CD8-positive, alpha-beta memory T cell (primary cell): ENCODE measurements around the gene KCNIP3. TPM values are rescaled to one million over a fixed set of nuclear protein-coding genes. Genes with fewer than 3 reads are reported as not detected.
A peak's percentile ranks its signal among the peaks of the same experiment; 100 is the strongest.

Experiments
- CTCF ChIA-PET: fragments of 350-600 bp; sonication (Branson Sonifier 250); formaldehyde crosslinking; loops from one replicate; lab custom pipeline; 2021; ENCODE audit warnings: antibody characterized with exemption; lab: Charles Lee
- POLR2A ChIA-PET: fragments of 350-600 bp; sonication (Branson Sonifier 250); formaldehyde crosslinking; loops from one replicate; lab custom pipeline; 2021; ENCODE audit warnings: antibody characterized with exemption; lab: Charles Lee
- DNase-seq, 5 donors: peaks; one replicate each; pipeline versions ENCODE4 v3.0.0 to v3.0.0-alpha.2; 2020 to 2022; ENCODE audit warnings: mixed read lengths in 1 of 5
- H3K27ac ChIP-seq: one replicate; pipeline ENCODE4 v1.7.0; 2013; ENCODE audit warnings: low read depth, mild to moderate bottlenecking, low read length, moderate library complexity
- H3K27me3 ChIP-seq: 2 replicates; pipeline ENCODE4 v1.7.0; 2013; ENCODE audit warnings: low read length, mild to moderate bottlenecking; ENCODE audit not compliant: insufficient read depth, poor library complexity, severe bottlenecking
- H3K36me3 ChIP-seq: 2 replicates; pipeline ENCODE4 v1.7.0; 2013; ENCODE audit warnings: mild to moderate bottlenecking, low read length, moderate library complexity; ENCODE audit not compliant: insufficient read depth
- H3K4me1 ChIP-seq: 2 replicates; pipeline ENCODE4 v1.7.0; 2013; ENCODE audit warnings: mild to moderate bottlenecking, low read length, moderate library complexity; ENCODE audit not compliant: insufficient read depth
- H3K4me3 ChIP-seq: 2 replicates; pipeline ENCODE4 v1.7.0; 2013; ENCODE audit warnings: mild to moderate bottlenecking, low read length
- H3K9me3 ChIP-seq: 2 replicates; pipeline ENCODE4 v1.7.0; 2013; ENCODE audit warnings: mild to moderate bottlenecking, low read length
- H3K27ac Mint-ChIP-seq, 8 donors: one replicate each; pipeline ENCODE4 v1.8.0; 2020 to 2021; ENCODE audit warnings: mixed read lengths in 8 of 8, mild to moderate bottlenecking in 6 of 8, inconsistent platforms in 3 of 8, moderate library complexity in 3 of 8
- H3K27me3 Mint-ChIP-seq, 2 donors: one replicate each; pipeline ENCODE4 v1.8.0; 2020 to 2021; ENCODE audit warnings: mixed read lengths in 2 of 2, mild to moderate bottlenecking in 1 of 2, moderate library complexity in 1 of 2
- H3K36me3 Mint-ChIP-seq, 3 donors: one replicate each; pipeline ENCODE4 v1.8.0; 2020 to 2021; ENCODE audit warnings: mixed read lengths in 3 of 3, inconsistent platforms in 1 of 3, mild to moderate bottlenecking in 1 of 3
- H3K4me1 Mint-ChIP-seq, 3 donors: one replicate each; pipeline ENCODE4 v1.8.0; 2020 to 2021; ENCODE audit warnings: mixed read lengths in 3 of 3, inconsistent platforms in 1 of 3, mild to moderate bottlenecking in 1 of 3
- H3K4me3 Mint-ChIP-seq, 7 donors: one replicate each; pipeline ENCODE4 v1.8.0; 2020 to 2021; ENCODE audit warnings: mixed read lengths in 7 of 7, mild to moderate bottlenecking in 6 of 7, moderate library complexity in 4 of 7, inconsistent platforms in 2 of 7
- H3K9me3 Mint-ChIP-seq, 5 donors: one replicate each; pipeline ENCODE4 v1.8.0; 2020 to 2022; ENCODE audit warnings: mixed read lengths in 5 of 5, mild to moderate bottlenecking in 3 of 5, moderate library complexity in 2 of 5, inconsistent platforms in 1 of 5
- polyA plus RNA-seq: library from polyadenylated mRNA; unstranded; fragments of 300-500 nt; fragmentation: Illumina TruSeq; gene quantifications from one replicate; pipeline ENCODE4 v1.2.3, GENCODE V29; 2021
- total RNA-seq, 2 experiments: library from RNA; stranded (reverse); gene quantifications; one replicate each; pipeline ENCODE4 v1.2.3, GENCODE V29; 2021

KCNIP3 gene
- total and polyA plus RNA-seq, 3 experiments from 2014 or later: not detected

DNA sequence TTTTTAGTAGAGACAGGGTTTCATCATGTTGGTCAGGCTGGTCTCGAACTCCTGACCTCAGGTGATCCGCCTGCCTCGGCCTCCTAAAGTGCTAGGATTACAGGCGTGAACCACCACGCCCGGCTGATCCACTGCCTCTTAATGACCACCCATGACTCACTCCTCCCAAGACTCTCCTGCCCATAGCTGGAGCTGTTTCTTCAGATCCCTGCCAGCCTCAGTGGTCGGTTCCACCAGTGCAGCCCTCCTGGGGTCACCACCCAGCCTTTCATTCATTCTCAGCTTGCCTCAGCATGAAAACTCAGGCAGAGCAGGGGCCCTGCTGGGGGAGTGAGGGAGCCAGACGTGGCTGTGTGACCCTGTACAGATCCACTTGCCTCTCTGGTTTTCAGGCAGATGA is 12.5 kb downstream of the KCNIP3 start:
- H3K4me3 ChIP-seq: no peak overlapping the region
- no peaks in the 10 kb centered on the region for H3K4me1 Mint-ChIP-seq
- no peaks in the 10 kb centered on the region for H3K36me3 ChIP-seq
- no peaks in the 10 kb centered on the region for H3K9me3 Mint-ChIP-seq
- H3K36me3 Mint-ChIP-seq: no peaks in the 10 kb centered on the region
- H3K27me3 Mint-ChIP-seq: no peaks in the 10 kb centered on the region
- no peaks in the 10 kb centered on the region for H3K9me3 ChIP-seq
- no peaks in the 10 kb centered on the region for H3K4me1 ChIP-seq
- ChIA-PET CTCF (no interaction called here), POLR2A (no interaction called here)
- no peaks in the 10 kb centered on the region for H3K27me3 ChIP-seq
- DNase-seq: no peak
- H3K27ac ChIP-seq: no peak overlapping the region
- H3K4me3 Mint-ChIP-seq: peak overlapping the region in 1 of 7 donors; percentile 63
- H3K27ac Mint-ChIP-seq: no peak overlapping the region

DNA sequence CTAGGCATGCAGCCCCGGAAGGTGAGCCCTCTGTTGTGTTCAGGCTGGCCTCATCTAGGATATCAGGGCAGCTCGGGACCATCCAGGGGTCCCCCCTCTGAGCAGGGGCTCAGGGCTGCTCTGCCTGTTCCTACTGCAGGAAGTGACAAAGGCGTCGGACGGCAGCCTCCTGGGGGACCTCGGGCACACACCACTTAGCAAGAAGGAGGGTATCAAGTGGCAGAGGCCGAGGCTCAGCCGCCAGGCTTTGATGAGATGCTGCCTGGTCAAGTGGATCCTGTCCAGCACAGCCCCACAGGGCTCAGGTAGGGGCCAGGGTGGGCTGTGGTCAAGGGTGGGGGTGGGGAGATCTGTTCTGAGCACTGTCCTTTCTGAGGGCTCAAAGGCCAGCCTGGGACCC is 13.1 kb downstream of the KCNIP3 start:
- no peaks in the 10 kb centered on the region for H3K4me1 Mint-ChIP-seq
- Histone ChIP-seq H3K27ac (no peak overlapping the region), H3K4me1 (no peaks in the 10 kb centered on the region), H3K9me3 (no peaks in the 10 kb centered on the region), H3K27me3 (no peaks in the 10 kb centered on the region), H3K4me3 (no peak overlapping the region), H3K36me3 (no peaks in the 10 kb centered on the region)
- H3K36me3 Mint-ChIP-seq: no peaks in the 10 kb centered on the region
- H3K4me3 Mint-ChIP-seq: no peak overlapping the region
- H3K27me3 Mint-ChIP-seq: peaks cover 0 to 3% of the 10 kb centered on the region in 2 donors
- no peak overlapping the region for H3K27ac Mint-ChIP-seq
- no peak for DNase-seq
- no peaks in the 10 kb centered on the region for H3K9me3 Mint-ChIP-seq
- POLR2A ChIA-PET: no interaction called here
- CTCF ChIA-PET: no interaction called here

DNA sequence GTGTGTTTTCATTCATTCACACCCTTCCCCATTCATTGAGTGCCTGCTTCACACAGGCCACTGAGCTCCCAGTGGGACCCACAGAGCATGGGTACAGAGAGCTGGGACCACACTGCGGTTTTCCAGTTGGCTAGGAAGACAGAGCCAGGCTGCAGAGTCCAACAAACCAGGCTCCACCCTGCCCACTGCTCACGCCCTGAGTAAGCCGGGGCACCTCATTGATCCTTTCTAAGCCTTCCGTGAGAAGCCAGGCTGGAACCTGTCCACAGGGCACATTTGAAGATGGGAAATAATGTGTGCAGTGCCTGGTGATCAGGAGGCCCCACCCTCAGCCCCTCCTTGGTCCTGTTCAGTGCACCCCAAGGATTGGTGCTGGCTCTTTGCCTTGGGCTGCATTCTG is 13.5 kb downstream of the KCNIP3 start:
- no peaks in the 10 kb centered on the region for H3K4me1 Mint-ChIP-seq
- no peak overlapping the region for H3K4me3 Mint-ChIP-seq
- POLR2A ChIA-PET: no interaction called here

DNA sequence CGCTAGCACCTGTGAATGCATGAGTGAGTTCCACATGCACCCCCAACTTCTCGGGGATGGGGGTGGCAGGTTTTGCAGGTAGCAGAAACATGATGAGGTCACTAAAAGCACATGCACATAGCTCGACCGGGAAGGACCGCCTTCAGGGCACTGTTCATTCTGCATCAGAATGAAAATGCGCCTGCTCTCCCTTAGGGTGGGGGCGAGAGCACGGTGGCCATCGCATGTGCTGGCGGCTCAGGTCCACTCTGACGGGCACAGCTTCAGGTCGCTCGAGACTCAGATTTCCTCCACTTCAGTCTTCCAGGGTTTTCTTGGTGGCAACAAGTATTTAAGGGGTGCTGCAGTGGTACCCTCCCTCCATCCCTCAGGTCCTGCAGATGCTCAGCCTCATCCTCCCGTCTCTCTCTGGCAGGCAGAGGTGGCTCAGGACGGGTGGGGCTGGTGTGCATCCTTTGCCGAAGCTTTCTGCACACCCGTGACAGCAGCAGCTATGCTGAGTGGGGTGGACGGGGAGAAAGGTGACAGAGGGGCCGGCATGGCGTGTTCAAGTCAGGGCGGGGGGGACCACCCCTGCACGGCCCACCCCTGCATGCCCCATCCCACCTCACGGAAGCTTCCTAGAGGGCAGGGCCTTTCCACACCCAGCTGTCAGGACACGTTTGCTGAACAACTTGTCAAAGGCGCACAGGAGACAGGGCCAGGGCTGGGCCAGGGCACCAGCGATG is 14.8 kb downstream of the KCNIP3 start:
- no peaks in the 10 kb centered on the region for H3K9me3 ChIP-seq
- Mint-ChIP-seq H3K4me1 (no peaks in the 10 kb centered on the region), H3K27ac (no peak overlapping the region), H3K9me3 (no peaks in the 10 kb centered on the region), H3K27me3 (peaks cover 2 to 3% of the 10 kb centered on the region in 2 donors), H3K36me3 (no peaks in the 10 kb centered on the region), H3K4me3 (no peak overlapping the region)
- POLR2A ChIA-PET: no interaction called here
- no peak overlapping the region for H3K4me3 ChIP-seq
- CTCF ChIA-PET: no interaction called here
- H3K27me3 ChIP-seq: no peaks in the 10 kb centered on the region
- no peaks in the 10 kb centered on the region for H3K36me3 ChIP-seq
- DNase-seq: no peak
- no peaks in the 10 kb centered on the region for H3K4me1 ChIP-seq
- no peak overlapping the region for H3K27ac ChIP-seq

More for the DNA sequence above, 13.5 kb downstream of the KCNIP3 start:
- Histone ChIP-seq H3K9me3 (no peaks in the 10 kb centered on the region), H3K36me3 (no peaks in the 10 kb centered on the region), H3K4me1 (no peaks in the 10 kb centered on the region), H3K27ac (no peak overlapping the region), H3K27me3 (no peaks in the 10 kb centered on the region), H3K4me3 (no peak overlapping the region)
- no peaks in the 10 kb centered on the region for H3K36me3 Mint-ChIP-seq
- peaks cover 2 to 3% of the 10 kb centered on the region in 2 donors for H3K27me3 Mint-ChIP-seq
- no peak overlapping the region for H3K27ac Mint-ChIP-seq
- no peaks in the 10 kb centered on the region for H3K9me3 Mint-ChIP-seq
- no peak for DNase-seq
- CTCF ChIA-PET: no interaction called here

DNA sequence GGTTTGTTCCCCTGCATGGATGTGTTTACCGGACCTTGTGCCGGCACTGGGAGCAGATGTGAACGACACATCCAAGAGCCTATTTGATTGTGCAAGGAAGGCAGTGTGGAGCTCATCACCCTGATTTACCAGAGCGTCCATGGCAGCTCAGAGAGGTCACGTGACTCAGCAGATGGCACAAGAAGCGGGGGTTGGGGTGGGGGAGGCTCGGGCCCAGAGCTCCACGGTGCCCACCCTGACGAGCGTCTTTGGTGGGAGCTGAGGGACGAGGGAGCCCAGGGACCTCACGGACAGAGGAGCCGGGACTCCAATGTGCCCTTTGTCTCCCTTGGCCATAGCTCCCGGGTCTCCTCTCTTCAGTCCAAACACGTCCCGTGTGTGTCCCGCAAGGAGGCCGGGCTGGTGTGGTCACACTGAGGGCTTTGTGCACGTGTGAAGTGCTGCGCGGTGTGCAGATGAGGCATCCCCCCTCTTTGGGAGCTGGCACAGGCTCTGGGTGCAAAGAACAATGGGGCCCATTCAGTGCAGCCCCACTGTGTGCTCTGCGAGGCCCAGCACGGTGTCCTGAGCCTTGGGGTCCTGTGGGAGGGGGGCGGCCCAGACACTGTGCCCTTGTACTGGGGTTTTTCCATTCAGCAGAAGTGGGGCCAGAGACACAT is 15.5 kb downstream of the KCNIP3 start:
- Mint-ChIP-seq H3K4me1 (no peaks in the 10 kb centered on the region), H3K27me3 (peaks cover 2 to 3% of the 10 kb centered on the region in 2 donors), H3K36me3 (no peaks in the 10 kb centered on the region), H3K9me3 (no peaks in the 10 kb centered on the region), H3K27ac (no peak overlapping the region), H3K4me3 (no peak overlapping the region)
- H3K4me3 ChIP-seq: no peak overlapping the region
- no peak for DNase-seq
- no peaks in the 10 kb centered on the region for H3K36me3 ChIP-seq
- POLR2A ChIA-PET: no interaction called here
- no peaks in the 10 kb centered on the region for H3K4me1 ChIP-seq
- H3K27ac ChIP-seq: no peak overlapping the region
- no peaks in the 10 kb centered on the region for H3K27me3 ChIP-seq
- H3K9me3 ChIP-seq: no peaks in the 10 kb centered on the region
- CTCF ChIA-PET: no interaction called here

DNA sequence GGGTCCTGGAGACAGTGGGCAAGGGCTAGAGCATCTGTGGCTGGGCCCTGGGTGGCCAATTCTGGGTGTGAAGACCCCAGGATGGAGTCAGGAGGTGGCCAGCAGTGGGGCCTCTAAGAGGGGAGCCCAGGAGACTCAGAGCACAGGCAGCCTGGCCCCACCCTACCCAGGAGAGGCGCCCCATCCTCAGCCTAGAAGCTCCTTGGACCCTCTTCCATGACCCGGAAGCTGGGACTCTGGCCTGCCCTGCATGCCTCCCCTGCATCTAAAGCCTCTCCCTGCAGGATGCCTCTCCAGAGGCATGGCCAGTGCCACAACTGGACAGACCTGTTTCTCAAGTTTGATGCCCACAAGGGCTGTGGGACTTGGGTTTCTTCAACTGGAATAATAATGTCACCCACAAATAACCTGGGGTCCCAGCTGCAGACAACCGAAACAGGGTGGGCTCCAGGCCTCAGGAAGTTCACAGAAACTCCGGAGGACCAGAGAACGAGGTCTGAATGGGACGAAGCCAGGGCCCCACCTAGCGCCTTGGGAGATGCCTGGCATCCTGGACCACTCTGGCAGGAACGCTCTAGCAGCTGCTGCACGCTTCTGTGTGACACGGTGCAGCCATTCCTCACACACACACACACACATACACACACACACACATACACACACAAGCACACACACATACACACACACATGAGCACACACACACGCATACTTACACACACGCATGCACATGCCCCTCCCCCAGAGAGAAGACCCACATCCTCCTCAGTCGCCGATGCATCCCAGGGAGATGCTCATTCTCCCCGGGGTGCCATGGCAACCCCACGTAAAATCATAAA is 16.4 kb downstream of the KCNIP3 start:
- Histone ChIP-seq H3K36me3 (no peaks in the 10 kb centered on the region), H3K4me1 (no peaks in the 10 kb centered on the region), H3K27ac (no peak overlapping the region), H3K4me3 (no peak overlapping the region), H3K9me3 (no peaks in the 10 kb centered on the region), H3K27me3 (no peaks in the 10 kb centered on the region)
- no peaks in the 10 kb centered on the region for H3K4me1 Mint-ChIP-seq
- DNase-seq: no peak
- peaks cover 2 to 3% of the 10 kb centered on the region in 2 donors for H3K27me3 Mint-ChIP-seq
- no peak overlapping the region for H3K27ac Mint-ChIP-seq
- no peak overlapping the region for H3K4me3 Mint-ChIP-seq
- ChIA-PET CTCF (no interaction called here), POLR2A (no interaction called here)
- no peaks in the 10 kb centered on the region for H3K9me3 Mint-ChIP-seq
- no peaks in the 10 kb centered on the region for H3K36me3 Mint-ChIP-seq

DNA sequence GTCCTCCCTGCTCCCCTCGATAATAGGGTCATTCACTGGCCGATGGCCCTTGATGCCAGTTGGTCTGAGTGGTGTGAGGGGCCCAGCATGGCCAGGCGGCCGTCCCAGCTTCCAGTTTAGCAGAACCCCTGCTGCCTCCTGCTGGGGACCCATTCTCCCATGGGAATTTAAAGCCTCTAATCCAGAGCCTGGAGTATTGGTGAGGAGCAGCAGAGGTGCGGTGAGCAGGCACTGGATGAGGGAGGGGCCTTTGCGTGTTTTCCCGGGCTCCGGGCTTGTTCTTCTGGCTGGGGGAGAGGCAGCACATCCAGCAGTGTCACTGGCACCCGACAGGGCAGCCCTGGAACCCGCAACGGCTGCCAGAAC is 17.4 kb downstream of the KCNIP3 start:
- H3K4me3 ChIP-seq: no peak overlapping the region
- peak overlapping the region in 1 of 8 donors; percentile 4 for H3K27ac Mint-ChIP-seq
- H3K27me3 ChIP-seq: no peaks in the 10 kb centered on the region
- H3K27me3 Mint-ChIP-seq: peaks cover 2 to 3% of the 10 kb centered on the region in 2 donors
- no peak for DNase-seq
- no peaks in the 10 kb centered on the region for H3K36me3 Mint-ChIP-seq
- POLR2A ChIA-PET: no interaction called here
- H3K4me1 ChIP-seq: no peaks in the 10 kb centered on the region
- no peaks in the 10 kb centered on the region for H3K36me3 ChIP-seq
- H3K4me1 Mint-ChIP-seq: no peaks in the 10 kb centered on the region
- no peak overlapping the region for H3K27ac ChIP-seq
- H3K9me3 ChIP-seq: no peaks in the 10 kb centered on the region
- no peak overlapping the region for H3K4me3 Mint-ChIP-seq
- CTCF ChIA-PET: no interaction called here
- H3K9me3 Mint-ChIP-seq: no peaks in the 10 kb centered on the region

DNA sequence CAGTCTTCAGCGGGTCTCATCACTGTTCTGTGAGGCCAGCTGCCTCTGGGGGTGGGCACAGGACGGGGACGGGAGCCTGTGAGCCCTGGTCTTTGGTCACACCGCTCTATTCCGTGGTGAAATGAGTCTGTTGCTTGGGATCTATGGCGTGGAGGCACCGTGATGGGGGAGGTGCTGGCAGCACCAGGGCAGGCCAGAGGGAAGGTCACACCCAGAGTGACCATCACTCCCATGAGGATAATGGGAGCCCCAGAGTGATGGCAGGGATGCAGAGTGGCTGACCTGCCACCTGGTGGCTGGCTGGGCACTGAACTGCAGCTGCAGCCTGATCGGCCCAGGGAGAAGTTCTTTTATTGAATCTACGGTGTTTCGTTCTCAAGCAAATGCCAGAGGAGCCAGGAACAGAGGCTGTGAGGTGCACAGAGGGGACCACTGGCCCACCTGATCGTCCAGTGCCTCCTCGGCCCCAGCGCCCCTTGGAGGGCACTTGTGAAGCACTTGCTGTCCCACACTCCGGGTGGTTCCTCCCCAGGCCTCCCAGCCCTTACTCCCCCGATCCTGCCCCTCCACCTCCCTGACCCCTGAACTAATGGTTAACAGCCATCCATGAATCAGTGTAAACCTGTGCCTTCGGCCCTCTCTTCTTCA is 17.9 kb downstream of the KCNIP3 start:
- no peaks in the 10 kb centered on the region for H3K4me1 Mint-ChIP-seq
- DNase-seq: no peak
- Histone ChIP-seq H3K4me3 (no peak overlapping the region), H3K27ac (no peak overlapping the region), H3K27me3 (no peaks in the 10 kb centered on the region), H3K4me1 (no peaks in the 10 kb centered on the region), H3K36me3 (no peaks in the 10 kb centered on the region), H3K9me3 (no peaks in the 10 kb centered on the region)
- H3K27ac Mint-ChIP-seq: peak overlapping the region in 1 of 8 donors; percentile 81
- peaks cover 2 to 3% of the 10 kb centered on the region in 2 donors for H3K27me3 Mint-ChIP-seq
- ChIA-PET POLR2A (no interaction called here), CTCF (no interaction called here)
- H3K4me3 Mint-ChIP-seq: no peak overlapping the region
- H3K9me3 Mint-ChIP-seq: no peaks in the 10 kb centered on the region
- H3K36me3 Mint-ChIP-seq: no peaks in the 10 kb centered on the region
